K562 (cell line): ENCODE data around the gene DPY19L3.

Experiments used
- CTCF ChIP-seq, 3 experiments: IDR thresholded peaks in 2 of 3; conservative IDR thresholded peaks in 1 of 3; 2 replicates each; pipeline ENCODE4 v1.5.1; 2011 to 2012; ENCODE audit warnings: low read length in 3 of 3, mild to moderate bottlenecking in 3 of 3, control low read depth in 2 of 3, improper control_type of control experiment in 1 of 3, inconsistent platforms in 1 of 3, low read depth in 1 of 3, mixed read lengths in 1 of 3, moderate library complexity in 1 of 3; ENCODE audit not compliant: insufficient read depth in 2 of 3
- KLF13 ChIP-seq: fragments of 450-650 bp; IDR thresholded peaks from 2 replicates; pipeline ENCODE4 v1.6.1; 2016; ENCODE audit warnings: missing genetic modification characterization, low read depth, mild to moderate bottlenecking, missing compliant biosample characterization, moderate library complexity, borderline replicate concordance
- POLR2AphosphoS5 ChIP-seq: IDR thresholded peaks from 2 replicates; pipeline ENCODE4 v1.6.1; 2011; ENCODE audit warnings: mild to moderate bottlenecking, low read depth, low read length, moderate library complexity; ENCODE audit not compliant: control insufficient read depth, insufficient read depth
- TEAD2 ChIP-seq: fragments of 450-650 bp; IDR thresholded peaks from 2 replicates; pipeline ENCODE4 v1.6.1; 2016; ENCODE audit warnings: missing genetic modification characterization, control low read depth, missing compliant biosample characterization
- ZBTB26 ChIP-seq: fragments of 450-650 bp; formaldehyde crosslinking; IDR thresholded peaks from 2 replicates; pipeline ENCODE4 v1.4.0; 2022; ENCODE audit warnings: missing genetic modification characterization

- TF ChIP-seq KLF13 (tag), result no peak
- TF ChIP-seq TEAD2, result no peak
- TF ChIP-seq ZBTB26, result no peak
- TF ChIP-seq POLR2AphosphoS5, result no peak
- no peak for TF ChIP-seq CTCF (IDR thresholded peaks at IDR 0.05 in 2 of 3, conservative IDR thresholded peaks at IDR 0.05 in 1 of 3; ENCODE audit: insufficient read depth in 2 of 3, low read depth in 1 of 3, low read length in 3 of 3)
These were observed 9.4 kb upstream of the DPY19L3 start for GRCh38 chr19:32396046-32396652.
